Chondrocyte (in vitro differentiated cells): ENCODE results near the gene CDK10. TPM values are rescaled to one million over a fixed set of nuclear protein-coding genes. Genes with fewer than 3 reads are reported as not detected.

ENCODE experiments used
- DNase-seq: peaks from one replicate; pipeline ENCODE4 v3.0.0; 2021; ENCODE audit warnings: mixed read lengths, low spot score
- H3K27ac Mint-ChIP-seq: one replicate; pipeline ENCODE4 v1.8.0; 2021; ENCODE audit warnings: mild to moderate bottlenecking, moderate library complexity, mixed read lengths; ENCODE audit not compliant: unreplicated experiment
- H3K27me3 Mint-ChIP-seq: 2 replicates; pipeline ENCODE4 v1.8.0; 2021; ENCODE audit warnings: low read depth, mixed read lengths
- H3K36me3 Mint-ChIP-seq: 2 replicates; pipeline ENCODE4 v1.8.0; 2021; ENCODE audit warnings: low read depth, mixed read lengths
- H3K4me1 Mint-ChIP-seq: 2 replicates; pipeline ENCODE4 v1.8.0; 2021; ENCODE audit warnings: low read depth, mild to moderate bottlenecking, mixed read lengths
- H3K4me3 Mint-ChIP-seq: one replicate; pipeline ENCODE4 v1.8.0; 2021; ENCODE audit warnings: mild to moderate bottlenecking, moderate library complexity, mixed read lengths; ENCODE audit not compliant: unreplicated experiment
- H3K9me3 Mint-ChIP-seq: 2 replicates; pipeline ENCODE4 v1.8.0; 2021; ENCODE audit warnings: low read depth, mixed read lengths
- CTCF ChIP-seq: fragments of 200-600 bp; sonication (generic); IDR thresholded peaks from 2 replicates; pipeline ENCODE4 v1.5.0; 2021; ENCODE audit warnings: antibody characterized with exemption, mild to moderate bottlenecking, moderate library complexity
- total RNA-seq: library from RNA; stranded (reverse); gene quantifications from 3 replicates; pipeline ENCODE4 v1.2.1, GENCODE V29; 2021

The CDK10 gene
- total RNA-seq, 1 donor from 2014 or later, result 43.7 TPM

DNA sequence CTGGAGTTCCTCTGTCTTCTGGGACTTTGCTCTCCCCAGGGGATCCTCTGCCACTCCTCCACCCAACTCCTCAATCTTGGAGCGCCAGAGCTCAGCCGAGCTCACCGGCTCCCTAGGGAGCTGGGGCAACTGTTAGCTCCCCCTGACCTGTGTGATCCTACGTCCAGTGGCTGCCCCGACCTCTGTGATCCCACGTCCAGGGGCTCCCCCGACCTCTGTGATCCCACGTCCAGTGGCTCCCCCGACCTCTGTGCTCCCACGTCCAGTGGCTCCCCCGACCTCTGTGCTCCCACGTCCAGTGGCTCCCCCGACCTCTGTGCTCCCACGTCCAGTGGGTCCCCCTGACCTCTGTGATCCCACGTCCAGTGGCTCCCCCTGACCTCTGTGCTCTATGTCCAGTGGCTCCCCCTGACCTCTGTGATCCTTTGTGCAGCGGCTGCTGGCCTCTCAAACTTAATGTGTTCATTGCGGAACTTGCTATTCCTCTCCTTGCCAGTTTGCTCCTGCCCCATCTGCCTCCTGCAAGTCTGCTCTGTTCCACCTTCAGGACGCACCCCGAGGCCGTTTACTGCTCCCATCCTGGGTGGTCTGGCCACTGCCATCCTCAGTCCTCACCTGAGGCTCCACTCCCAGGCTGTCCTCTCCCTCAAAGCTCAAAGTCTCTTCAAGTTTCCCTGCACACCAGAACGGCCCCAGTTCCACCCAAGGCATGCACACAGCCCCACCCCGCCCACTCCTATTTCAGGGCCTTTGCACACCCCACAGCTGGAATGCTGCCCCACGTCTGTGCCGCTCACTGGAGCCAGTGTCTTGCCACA lies 31.4 kb downstream of the CDK10 start:
- H3K9me3 Mint-ChIP-seq, result no peaks in the 10 kb centered on the region
- H3K4me3 Mint-ChIP-seq, result no peak overlapping the region
- H3K27me3 Mint-ChIP-seq, result no peaks in the 10 kb centered on the region
- no peak for TF ChIP-seq CTCF
- peaks cover 6% of the 10 kb centered on the region for H3K36me3 Mint-ChIP-seq
- no peak for DNase-seq
- peaks cover 20% of the 10 kb centered on the region for H3K4me1 Mint-ChIP-seq
- no peak overlapping the region for H3K27ac Mint-ChIP-seq

- DNase-seq, result no peak
- peak overlapping the region; percentile 85 for H3K27ac Mint-ChIP-seq
- peak overlapping the region; percentile 82 for H3K4me3 Mint-ChIP-seq
- H3K27me3 Mint-ChIP-seq, result no peaks in the 10 kb centered on the region
- no peak for TF ChIP-seq CTCF
- H3K36me3 Mint-ChIP-seq, result peaks cover 9% of the 10 kb centered on the region
- H3K9me3 Mint-ChIP-seq, result no peaks in the 10 kb centered on the region
- peaks cover 30% of the 10 kb centered on the region for H3K4me1 Mint-ChIP-seq
Measured at GRCh38 chr16:89720551-89720812, 34.0 kb downstream of the CDK10 start.

DNA sequence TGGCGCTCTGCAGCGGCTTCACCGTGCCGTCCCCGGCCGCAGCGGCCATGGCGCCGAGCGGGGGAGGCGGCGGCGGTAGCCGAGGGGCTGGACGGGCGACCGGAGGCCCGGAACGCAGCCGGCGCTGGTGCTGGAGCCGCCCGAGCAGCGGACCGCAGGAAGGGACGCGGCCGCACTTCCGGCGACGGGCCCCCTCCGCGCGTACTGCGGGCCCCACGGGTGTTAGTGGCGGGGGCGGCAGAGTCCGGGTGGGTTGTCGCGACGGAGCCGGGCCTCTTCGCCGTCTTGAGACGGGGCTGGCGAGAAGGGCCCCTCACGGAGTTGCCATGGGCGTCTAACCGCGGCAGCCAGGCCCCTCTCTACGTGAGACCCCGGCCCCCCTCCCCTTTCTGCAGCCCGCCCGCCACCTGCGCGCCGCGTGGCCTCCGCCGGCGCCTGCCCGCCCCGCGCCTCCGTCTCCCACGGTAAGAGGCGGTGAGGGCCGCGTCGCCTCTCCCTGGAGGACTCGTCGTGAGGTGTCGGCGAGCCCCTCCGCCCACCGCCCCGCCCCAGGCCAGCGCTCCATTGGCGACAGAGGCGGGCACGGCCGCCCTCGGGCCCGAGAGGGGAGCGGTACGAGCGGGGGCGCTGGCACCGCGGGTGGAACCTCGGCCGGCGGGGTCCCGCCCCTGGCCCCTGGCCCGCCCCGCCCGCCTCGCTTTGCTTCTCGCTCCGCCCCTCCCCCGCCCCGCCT lies 34.5 kb downstream of the CDK10 start, which contains the start of the genes VPS9D1 and ZNF276:
TSS of gene VPS9D1 (minus strand) at position 86 of the 733 bp plus-strand sequence. CDS start at position 49, 37 bp downstream.
TSS of gene ZNF276 (plus strand) at position 725 of the 733 bp plus-strand sequence. CDS start 104 bp downstream, outside the sequence.
- H3K27ac Mint-ChIP-seq, result peak within 1 kb of the TSS; percentile 85
- peaks cover 9% of the 10 kb centered on the region for H3K36me3 Mint-ChIP-seq
- H3K9me3 Mint-ChIP-seq, result no peaks in the 10 kb centered on the region
- no peak for TF ChIP-seq CTCF
- no peaks in the 10 kb centered on the region for H3K27me3 Mint-ChIP-seq
- H3K4me1 Mint-ChIP-seq, result peaks cover 30% of the 10 kb centered on the region
- no peak for DNase-seq
- peak within 1 kb of the TSS; percentile 82 for H3K4me3 Mint-ChIP-seq

DNA sequence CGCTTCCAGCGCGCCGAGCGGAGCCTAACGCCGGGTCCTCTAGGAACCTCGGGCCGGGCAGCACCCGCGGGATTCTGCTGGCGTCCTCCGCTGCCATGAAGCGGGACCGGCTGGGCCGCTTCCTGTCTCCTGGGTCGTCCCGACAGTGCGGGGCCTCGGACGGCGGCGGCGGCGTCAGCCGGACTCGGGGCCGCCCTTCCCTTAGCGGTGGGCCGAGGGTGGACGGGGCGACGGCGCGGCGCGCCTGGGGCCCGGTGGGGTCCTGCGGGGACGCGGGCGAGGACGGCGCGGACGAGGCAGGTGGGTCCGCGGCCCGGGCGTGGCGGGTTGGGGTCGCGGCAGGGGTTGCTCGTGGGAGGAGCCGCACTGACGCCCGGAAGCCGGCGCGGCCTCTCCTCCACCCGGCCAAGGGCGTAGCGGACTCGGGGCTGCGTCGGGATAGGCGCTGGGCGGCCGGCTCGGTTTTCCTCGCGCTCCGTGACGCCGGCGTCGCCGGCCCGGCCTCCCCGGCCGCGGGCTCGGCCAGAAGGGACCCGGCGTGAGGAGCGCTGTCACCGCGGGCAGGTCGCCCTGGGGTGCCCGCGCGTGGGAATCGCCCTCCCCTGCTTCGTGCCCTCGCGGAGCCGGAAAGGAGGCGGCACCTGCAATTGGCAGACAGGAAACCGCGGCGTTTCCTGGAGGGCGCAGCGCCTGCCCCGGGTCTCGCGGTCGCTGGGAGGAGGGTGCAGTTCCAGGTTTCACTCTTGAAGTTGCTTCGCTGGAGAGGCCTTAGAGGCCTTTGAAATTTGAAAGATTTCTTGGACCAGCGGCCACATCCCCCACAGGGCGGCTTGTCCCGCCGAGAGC lies 35.3 kb downstream of the CDK10 start:
- H3K36me3 Mint-ChIP-seq, result peaks cover 6% of the 10 kb centered on the region
- no peaks in the 10 kb centered on the region for H3K27me3 Mint-ChIP-seq
- peak overlapping the region; percentile 76 for H3K4me3 Mint-ChIP-seq
- peaks cover 30% of the 10 kb centered on the region for H3K4me1 Mint-ChIP-seq
- peak; percentile 4 for TF ChIP-seq CTCF
- no peaks in the 10 kb centered on the region for H3K9me3 Mint-ChIP-seq
- no peak for DNase-seq
- peak overlapping the region; percentile 27 for H3K27ac Mint-ChIP-seq
